GM19035 (cell line): ENCODE results near the gene PARL.

Experiments
- ATAC-seq: cut with Tn5 transposase; IDR thresholded peaks from one replicate; pipeline ENCODE4 v1.9.1; 2021; ENCODE audit not compliant: unreplicated experiment

PARL gene, protein sequence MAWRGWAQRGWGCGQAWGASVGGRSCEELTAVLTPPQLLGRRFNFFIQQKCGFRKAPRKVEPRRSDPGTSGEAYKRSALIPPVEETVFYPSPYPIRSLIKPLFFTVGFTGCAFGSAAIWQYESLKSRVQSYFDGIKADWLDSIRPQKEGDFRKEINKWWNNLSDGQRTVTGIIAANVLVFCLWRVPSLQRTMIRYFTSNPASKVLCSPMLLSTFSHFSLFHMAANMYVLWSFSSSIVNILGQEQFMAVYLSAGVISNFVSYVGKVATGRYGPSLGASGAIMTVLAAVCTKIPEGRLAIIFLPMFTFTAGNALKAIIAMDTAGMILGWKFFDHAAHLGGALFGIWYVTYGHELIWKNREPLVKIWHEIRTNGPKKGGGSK

DNA sequence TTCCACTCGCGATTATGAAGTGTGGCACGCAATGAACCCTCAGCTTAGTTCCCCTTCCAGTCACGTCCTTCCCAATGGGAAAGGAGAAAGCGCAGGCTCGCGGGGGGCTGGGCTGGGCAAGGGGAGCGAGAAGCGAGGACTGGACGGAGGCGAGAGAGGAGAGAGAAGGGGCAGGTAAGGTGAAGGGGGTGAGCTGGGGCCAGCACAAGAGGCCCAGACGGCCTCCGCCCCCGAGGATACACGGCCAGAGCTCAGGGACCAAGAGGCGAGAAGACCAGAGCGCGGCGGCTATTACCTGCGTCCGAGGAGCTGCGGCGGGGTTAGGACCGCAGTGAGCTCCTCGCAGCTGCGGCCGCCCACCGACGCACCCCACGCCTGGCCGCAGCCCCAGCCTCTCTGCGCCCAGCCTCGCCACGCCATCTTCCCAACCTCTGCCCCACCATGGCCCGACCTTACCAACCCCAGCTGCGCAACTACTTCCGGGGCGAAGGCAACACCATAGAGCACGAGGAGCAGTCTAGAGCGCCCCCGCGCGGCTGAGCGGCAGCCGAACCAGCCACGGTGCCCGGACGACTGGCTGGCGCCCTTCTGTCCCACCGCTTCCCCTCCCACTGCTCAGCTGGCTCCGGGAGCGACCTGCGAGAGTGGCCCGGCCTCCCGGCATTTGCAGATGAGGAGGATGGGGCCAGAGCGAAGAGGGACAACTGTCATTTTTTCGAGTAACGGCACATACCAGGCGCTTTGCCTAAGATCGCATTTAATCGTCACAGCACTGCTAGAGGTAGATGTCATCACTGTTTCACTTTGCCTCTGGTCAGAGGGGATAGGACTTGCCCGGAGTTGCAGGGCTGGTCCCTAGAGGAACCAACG, at the start of gene PARL:
Gene PARL (minus strand): TSS at position 454 of the 870 bp plus-strand sequence. CDS start 34 bp downstream, at position 420.
- peak; percentile 100 for ATAC-seq

DNA sequence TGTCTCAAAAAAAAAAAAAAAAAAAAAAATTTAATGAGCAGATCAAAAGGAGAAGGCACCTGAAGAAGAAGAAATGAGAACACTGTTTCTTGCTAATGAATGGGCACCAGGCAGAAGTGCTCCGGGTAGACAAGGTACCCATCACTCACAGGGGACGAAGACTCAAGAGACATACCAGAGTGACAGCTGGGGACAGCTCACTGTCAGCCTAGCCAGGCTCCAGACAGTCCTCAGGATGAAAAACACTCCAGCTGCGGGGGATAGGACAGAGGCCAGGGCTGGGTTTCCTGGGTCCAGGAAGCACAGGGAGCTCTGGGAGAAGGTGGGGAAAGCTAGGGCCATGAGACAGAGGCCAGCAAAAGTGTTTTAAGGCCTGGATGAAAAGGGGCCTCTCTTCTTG, 48.5 kb upstream of the PARL start:
- no peak for ATAC-seq

DNA sequence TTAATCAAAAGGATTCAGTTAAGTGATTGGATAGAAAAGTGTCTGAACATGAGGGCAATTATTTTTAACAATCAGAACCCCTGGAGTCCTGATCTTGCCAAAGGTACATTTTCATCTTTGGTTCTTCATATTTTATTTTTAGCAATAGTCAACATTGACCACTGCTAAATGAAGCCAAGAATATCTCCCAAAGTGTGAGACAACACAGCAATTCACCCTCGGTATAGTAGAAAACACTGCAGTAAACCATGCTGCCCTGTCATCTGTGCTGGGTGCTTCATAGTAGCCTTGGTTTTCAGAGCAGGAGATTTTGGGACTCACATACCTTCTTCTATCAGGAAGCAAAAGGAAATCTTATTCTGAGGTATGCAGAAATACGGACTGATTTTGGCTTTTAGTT, 47.2 kb upstream of the PARL start:
- ATAC-seq: no peak

DNA sequence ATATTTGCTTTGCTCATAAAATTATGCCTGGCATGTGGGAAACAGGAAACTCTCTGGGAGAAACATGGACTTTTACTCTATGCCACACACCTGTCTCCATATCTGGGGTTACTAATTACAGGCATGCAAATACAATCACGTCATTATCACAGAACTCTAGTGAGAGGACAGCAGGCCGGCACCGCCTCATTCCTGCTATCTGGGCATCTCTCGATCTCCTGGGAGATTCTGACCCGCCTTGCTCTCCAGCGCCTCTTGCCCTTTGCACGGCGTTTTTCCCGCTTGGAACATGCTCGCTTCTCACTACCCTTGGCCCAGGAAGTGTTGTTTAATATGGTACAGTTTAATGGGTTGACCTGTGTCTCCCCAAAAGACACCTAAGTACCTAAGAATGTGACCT, 45.4 kb upstream of the PARL start:
- no peak for ATAC-seq

DNA sequence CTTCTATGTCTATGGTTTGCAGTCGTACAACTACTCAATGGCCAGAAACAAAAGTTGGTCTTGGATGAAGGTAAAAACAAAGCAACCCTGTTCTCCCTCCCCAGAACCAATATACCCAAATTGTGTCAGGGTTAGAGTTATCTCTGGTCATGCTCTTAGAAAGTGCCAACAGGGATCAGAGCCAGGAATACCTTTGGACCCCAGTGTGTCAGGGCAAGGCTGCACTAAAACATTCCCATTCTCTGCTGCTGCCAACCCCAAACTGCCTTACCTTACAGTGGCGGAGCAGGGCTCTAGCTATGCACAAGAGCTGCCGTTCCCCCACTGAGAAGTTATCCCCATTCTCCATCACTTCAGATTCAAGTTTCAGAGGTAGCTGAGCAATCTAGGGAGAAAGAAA, 42.4 kb upstream of the PARL start:
- no peak for ATAC-seq

DNA sequence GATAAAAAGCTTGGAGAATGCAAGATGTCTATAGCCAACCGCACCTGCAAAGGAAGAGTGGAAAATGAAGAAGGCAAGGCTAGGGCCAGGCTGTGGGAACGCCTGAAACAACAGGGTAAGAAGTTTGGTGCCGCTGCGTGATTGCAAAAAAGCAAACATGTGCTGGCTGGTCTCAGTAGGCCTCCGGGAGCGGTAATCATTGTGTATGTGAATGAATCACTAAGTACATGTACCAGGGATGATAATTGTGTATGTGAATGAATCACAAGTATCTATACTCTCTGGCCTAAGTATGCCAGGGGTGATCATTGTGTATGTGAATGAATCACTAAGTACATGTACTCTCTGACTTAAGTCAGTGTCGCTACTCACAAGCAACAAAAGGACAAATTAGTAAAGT, 40.3 kb upstream of the PARL start:
- no peak for ATAC-seq

DNA sequence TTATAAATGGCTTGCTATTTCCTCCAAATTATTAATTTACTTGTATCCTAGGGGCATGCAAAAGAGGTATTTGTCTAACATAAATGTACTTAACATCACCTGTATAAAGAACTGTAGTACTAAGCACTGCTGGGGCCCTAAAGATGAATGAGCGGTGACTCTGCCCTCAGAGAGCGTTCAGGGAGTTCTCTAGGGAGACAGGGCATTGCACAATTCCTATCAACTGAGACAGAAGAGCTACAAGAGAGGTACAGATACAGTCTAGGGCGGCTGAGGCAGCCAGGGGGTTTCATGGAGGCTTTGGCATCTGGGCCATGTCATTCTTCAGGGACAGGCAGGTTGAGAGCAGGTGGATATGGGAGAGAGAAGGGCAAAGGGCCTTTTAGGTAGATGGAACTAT, 39.9 kb upstream of the PARL start:
- ATAC-seq: no peak

DNA sequence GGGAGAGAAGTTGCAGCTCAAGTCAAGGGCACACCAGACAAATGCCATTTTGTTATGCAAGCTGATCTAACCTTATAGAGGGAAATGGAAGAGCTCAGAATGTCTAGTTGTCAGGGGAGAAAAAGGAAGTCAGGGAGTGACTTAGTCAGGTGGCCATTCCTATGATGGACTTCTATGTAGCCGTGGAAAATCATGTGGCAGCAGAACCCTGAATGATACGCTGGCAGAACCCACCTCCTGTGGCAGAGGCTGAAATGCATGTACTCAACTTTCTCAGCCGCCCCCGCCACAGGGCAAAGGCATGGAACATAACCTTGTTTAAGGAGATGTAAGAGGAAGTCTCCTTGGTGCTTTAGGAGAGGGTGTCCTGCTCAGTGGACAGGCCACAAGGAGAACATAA, 37.7 kb upstream of the PARL start:
- ATAC-seq: no peak

DNA sequence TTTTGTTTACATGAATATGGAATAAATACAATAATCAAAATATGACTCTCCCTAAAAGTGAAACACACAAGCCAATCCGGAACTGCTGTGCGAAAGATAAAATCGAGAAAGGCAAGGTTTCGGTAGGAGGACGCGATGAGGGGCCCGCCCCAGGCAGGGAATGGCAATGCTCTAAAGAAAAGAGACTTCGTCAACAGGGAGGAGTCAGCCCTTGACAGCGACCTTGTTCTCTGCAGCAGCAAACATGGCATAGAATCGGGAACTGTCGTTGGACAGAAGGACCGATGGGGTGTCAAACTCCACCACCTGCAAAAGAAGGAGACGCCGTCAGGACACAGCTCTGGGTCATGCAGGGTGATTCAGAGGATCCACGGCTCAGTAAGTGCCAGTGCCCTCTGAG, 36.4 kb upstream of the PARL start:
- ATAC-seq: no peak

DNA sequence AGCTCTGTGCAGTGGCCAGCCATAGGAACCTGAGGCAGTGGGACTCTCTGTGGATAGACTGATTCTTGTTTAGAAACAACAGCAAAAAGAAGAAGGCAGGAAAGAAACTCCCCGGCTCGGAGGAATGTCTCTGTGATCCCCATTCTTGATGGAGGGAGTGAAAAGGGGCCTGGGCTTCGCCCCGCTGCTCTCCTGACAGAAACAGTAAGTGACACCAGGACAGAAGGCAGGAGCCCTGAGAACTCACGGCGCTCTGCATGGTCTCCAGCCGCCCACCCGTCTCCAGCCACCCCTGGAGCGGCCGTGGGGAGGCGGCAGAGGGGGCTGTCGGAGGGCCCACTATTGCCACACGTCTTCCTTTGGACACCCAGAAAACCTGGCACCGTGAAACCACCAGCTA, 35.7 kb upstream of the PARL start:
- ATAC-seq: no peak

DNA sequence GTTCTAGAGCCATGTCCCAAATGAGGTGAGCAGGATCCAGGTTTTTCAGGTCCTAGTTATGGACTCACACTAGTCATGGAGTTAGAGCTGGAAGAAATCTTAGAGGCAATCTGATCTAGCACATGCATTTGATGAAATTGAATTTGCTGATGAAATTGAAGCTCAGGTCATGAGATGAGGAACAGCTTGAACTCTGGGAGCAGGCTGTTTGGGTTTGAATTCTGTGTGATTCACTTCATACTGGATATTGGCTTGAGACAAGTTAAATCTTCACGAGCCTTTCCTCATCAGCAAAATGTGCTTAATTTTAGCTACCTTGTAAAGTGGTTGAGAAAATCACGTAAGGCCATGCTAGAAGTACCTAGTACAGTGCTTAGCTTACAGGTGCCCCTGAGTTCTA, 33.5 kb upstream of the PARL start:
- no peak for ATAC-seq

DNA sequence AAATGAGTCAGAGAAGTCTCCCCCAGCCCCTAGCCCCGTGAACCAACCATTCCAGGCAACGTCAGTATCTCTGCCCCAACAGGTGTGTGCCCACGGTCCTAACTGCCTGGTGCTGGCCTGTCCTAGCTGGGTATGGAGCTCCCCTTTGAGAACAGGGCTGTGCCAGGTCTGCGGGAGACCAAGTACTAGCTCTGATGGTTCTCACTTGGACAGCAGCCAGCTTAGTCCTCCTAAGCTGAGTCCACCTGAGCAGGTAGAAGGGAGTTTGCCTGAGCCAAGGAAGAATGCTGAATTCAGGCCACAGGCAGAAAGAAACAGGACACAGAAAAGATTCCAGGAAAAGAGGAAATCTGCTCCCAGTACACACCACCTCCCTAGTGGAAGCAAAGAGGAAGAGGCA, 33.1 kb upstream of the PARL start:
- ATAC-seq: no peak

DNA sequence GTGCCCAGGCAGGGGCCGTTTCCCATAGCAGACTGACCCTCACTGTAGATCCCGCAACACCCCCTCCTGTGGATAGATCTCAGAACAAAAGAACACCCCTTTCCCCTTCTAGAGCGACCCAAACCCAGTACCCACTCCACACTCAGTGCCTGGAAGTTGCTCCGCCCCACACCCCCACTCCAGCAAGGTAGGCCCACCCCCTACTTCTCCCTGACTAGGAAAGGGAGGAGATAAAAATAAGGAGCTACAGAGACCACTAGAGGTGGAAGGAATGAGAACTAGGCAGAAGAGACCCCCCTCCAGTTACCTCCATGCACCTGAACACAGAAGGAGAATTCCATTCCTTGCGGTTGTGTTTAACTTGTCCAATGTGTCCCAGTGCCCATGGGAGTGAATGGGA, 30.2 kb upstream of the PARL start:
- no peak for ATAC-seq

DNA sequence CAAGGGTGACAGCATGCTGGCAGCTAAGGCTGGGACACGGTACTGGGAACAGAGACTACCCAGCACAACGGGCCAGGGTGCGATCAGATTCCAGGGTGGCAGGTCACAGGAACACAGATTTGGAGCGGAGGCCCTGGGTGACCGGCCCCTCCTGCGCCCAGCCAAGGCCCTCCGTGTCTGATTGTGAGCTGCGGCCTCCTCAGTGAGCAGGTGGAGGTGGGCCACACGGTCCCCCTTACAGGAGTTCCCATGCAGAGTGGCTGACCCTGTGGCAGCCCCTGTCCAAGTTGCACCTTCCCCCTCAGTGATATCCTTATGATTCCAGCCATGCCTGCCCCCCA, 28.9 kb upstream of the PARL start:
- no peak for ATAC-seq

DNA sequence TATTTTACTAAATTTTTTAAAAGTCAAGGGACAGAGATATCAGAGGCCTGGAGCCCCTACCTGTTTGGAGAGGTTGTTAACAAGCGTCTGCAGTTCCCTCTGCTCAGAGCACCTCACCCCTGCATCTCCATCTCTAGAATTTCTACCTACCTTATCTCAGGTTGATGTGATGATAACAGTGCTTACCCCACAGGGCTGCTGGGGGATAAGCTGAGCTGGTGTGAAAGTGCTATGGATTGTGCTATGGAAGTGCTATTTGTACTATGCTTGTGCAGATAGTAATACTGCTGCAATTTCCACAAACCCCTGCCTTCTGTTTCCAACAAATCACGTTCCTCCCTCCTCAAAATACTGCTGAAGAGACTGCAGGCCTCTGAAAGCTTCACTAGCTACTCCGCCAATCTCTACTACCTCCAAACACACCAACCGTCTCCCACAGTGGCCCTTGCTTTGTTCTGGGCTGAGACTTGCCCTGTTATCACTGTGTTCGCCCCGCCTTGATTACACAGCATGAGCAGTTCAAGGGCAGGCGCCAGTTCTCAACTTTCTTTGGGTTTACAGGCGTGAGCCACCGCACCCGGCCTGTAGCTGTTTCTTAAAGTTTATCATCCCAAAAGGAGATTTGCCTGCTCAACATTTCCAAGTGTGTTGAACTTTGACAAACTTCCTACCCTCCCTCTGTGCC, 28.4 kb upstream of the PARL start:
- ATAC-seq: no peak

DNA sequence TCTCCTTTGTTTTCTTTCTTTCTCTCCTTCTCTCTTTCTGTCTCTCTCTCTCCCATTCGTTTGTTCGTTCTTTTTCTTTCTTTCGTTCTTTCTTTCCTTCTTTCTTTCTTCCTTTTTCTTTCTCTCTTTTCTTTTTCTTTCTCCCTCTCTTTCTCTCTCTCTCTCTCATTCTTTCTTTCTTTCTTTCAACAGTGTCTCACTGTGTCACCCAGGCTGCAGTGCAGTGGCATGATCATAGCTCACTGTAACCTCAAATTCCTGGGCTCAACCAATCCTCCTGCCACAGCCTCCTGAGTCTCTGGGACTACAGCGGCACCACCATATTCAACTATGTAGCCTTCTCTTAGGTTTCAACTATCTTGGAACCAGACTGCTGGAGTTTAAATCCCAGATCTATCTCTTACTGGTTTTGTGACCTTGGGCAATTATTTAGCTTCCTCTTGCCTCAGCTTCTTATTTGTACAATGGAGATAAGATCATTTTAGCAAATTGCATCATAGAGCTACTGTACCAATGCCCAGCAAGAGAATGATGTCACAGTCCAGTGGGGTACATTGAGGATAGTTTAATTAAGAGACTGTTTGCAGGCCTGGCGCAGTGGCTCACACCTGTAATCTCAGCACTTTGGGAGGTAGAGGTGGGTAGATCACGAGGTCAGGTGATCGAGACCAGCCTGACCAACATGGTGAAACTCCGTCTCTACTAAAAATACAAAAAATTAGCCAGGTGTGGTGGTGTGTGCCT, 27.3 kb upstream of the PARL start:
- ATAC-seq: no peak

DNA sequence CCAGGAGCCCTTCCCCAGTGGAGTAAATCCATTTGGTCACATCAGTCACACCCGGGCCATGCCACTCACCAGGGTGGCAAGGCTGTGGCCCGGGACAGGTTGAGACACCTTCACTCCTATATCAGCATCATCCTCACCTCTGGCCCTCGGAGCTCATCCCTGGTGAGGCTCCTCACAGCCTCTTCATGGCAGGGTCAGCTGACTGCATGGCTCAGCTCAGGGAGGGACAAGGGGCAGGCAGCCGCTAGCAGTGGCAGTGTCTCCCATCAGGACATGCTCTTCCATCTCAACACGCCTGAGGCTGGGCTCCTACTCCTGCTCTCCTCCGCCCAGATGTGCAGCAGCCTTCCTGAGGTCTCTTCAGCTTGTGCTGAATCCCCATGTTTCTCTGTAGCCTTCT, 26.4 kb upstream of the PARL start:
- ATAC-seq: no peak

DNA sequence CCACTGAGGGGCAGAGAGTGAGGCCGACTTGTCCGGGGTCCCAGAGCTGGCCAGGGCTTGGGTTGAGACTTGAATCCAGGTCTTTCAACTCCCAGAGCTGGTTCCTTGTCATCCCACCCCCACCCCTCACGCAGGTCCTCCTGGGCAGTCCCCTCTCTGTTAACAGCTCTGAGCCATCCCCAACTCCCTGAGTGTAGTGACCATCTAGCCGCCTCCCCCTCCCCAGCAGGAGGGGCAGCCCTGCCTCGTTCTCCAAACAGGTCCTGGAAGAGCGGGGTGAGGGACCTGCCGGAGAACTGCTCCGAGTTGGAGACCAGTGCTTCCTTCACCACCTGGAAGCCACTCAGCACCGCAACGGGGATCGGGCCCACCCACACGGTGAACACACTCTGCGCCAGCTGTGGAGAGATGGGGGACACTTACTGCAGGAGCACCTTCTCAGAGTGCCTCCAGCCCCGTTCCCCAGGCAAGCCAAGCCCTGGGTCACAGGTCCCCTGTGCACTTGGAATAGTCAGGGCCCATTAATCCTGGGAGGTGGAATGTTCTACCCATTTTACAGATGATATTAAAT, 24.4 kb upstream of the PARL start:
- no peak for ATAC-seq

DNA sequence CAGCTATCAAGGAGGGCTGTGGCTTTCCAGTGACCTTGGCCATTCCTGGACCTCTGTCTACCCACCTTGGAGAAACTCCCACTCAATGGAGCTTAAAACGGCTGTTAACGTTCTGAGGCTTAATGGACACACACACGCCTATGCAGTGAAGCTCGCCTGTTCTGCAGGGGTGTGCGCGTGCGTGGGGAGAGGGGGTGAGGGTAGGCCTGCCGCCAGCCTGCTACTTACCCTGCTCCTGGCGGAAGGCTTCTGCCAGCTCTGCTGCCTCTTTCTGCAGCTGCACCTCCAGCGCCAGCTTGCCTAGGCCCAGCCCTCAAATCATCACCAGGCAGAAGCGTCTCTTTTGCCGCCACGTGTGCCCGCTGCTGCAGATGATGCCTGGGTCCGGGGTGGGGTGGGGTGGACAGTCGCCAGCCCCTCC, 23.2 kb upstream of the PARL start:
- ATAC-seq: no peak

DNA sequence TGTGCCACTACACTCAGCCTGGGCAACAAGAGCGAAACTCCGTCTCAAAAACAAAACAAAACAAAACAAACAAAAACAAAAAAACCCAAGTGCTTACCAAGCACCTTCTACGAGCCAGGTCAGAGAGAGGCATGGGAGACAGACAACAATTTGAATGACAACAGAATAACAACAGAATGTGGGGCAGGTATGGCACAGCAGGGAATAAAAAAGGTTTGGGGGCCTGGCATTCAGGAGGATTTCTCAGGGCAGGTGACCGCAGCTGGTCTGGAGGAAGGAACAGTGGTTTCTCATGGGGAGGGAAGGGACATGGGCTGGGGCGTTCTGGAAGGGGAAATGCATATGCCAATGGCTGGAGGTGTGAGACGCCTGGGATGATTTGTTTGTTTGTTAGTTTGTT, 22.5 kb upstream of the PARL start:
- no peak for ATAC-seq
